GM19397 (cell line): ENCODE data around the gene KIFC1.
"Not testable (repeated sequence)": the region's sequence is repeated elsewhere in the genome, so short reads cannot be mapped to it uniquely, and the experiment has no call there.

Experiments used
- ATAC-seq: cut with Tn5 transposase; IDR thresholded peaks from one replicate; pipeline ENCODE4 v1.9.1; 2021; ENCODE audit warnings: mild to moderate bottlenecking, moderate library complexity; ENCODE audit not compliant: unreplicated experiment

The KIFC1 gene, protein sequence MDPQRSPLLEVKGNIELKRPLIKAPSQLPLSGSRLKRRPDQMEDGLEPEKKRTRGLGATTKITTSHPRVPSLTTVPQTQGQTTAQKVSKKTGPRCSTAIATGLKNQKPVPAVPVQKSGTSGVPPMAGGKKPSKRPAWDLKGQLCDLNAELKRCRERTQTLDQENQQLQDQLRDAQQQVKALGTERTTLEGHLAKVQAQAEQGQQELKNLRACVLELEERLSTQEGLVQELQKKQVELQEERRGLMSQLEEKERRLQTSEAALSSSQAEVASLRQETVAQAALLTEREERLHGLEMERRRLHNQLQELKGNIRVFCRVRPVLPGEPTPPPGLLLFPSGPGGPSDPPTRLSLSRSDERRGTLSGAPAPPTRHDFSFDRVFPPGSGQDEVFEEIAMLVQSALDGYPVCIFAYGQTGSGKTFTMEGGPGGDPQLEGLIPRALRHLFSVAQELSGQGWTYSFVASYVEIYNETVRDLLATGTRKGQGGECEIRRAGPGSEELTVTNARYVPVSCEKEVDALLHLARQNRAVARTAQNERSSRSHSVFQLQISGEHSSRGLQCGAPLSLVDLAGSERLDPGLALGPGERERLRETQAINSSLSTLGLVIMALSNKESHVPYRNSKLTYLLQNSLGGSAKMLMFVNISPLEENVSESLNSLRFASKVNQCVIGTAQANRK

DNA sequence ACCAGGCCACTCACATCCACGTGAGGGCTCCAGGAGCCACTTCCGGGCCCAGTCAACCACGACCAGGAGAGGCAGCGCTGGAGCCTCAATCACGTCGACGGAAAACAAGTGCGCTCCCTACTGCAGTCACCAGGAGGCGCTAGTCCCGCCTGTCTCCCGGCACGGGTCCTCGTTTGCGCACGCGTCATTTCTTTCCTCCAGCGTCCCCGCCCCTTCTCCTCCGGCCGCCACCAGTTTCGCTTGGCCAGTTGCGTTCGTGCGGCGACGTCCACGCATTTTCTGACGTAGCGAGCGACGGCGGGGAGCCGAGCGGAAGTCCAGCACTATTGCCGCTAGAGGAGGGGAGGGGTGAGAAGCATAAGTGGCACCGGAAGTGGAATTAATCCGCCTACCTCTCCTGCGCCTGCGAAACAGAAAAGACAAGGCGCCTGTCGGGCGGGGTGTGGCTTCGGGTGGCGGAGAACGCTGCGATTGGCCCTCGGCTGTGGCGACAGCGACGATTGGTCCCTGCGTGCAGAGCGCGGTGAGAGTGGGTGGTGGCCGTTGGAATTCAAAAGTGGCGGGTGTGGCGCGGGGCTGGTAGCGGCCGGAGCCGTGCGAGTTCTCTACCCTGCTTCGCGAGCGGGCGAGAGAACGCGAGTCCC is at the start of gene KIFC1:
TSS of gene KIFC1 (plus strand) at position 546 of the 644 bp plus-strand sequence. CDS start 163 bp downstream, outside the sequence.
- peak; percentile 91 for ATAC-seq

DNA sequence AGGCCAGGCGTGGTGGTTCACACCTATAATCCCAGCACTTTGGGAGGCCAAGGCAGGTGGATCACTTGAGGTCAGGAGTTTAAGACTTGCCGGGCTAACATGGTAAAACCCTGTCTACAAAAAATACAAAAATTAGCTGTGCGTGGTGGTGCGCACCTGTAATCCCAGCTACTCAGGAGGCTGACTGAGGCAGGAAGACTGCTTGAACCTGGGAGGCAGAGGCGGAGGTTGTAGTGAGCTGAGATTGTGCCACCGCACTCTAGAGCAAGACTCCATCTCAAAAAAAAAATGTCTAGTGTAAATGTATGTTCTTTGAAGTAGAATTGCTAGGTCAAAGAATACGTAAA is 48.0 kb upstream of the KIFC1 start:
- not testable (repeated sequence) for ATAC-seq

DNA sequence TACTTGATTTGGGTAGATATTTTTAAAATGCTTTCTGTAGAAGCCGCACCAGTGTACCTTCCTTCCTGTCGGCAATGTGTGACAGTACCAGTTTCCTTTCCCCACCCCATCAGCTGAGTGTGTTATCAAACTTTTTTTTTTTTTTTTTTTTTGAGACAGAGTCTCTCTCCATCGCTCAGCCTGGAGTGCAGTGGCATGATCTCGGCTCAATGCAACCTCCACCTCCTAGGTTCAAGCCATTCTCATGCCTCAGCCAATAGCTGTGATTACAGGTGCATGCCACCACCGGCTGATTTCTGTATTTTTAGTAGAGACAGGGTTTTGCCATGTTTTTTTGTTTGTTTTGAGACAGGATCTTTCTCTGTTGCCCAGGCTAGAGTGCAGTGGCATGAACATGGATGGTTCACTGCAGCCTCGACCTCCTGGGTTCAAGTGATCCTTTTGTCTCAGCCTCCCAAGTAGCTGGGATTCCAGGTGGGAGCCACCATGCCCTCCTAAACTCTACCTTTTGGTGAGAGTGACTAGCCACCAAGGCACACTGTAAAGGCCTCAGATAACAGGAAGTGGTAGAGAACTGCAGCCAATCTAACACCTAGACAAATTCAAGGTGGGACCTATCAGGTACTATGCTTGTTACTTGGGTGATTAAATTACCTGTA is 47.5 kb upstream of the KIFC1 start:
- ATAC-seq: peak; percentile 57

DNA sequence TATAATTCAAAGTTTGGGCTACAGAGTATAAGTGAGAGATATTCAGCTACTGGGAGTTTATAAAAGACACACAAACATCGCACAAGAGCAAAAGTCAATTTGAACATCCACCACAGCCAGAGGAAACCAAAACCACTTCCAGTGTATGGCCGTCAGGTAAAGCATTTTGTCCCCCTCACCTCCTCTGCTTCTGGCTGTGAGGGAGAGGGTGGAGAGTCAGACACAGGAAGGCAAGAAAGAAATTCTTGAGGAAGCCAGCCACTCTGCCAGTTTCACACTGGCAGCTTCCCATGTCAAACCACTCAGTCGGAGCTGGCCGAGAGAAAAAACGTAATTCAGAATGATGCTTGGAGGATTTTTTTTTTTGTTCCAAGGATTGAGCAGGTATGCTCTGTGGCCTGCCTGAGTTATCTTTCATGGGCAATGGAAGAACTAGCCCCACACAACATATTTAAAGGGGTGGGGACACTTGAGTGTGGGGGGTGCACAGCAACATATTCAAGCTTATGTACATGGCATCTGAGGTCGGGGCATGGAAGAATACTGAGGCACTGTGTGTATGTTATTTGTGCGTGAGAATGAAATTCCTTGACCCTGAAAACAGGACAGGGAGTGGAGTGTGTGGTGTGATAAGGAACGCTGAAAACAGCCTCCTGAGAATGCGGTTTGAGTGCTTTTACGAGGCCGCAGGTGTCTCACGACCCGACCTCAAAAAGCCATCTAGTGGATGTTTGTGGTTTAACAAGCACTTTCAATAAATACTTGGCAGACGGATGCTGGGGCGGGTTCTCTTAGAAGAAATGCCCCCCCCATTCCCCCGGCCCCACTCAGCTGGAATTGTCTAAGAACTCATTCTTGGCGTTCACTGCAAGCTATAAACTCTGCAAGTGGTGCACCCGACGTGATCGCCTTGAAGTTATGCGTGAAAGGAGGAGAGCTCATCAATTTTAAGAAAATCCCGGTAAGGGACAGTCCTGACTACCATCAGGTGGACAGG is 46.6 kb upstream of the KIFC1 start:
- no peak for ATAC-seq

DNA sequence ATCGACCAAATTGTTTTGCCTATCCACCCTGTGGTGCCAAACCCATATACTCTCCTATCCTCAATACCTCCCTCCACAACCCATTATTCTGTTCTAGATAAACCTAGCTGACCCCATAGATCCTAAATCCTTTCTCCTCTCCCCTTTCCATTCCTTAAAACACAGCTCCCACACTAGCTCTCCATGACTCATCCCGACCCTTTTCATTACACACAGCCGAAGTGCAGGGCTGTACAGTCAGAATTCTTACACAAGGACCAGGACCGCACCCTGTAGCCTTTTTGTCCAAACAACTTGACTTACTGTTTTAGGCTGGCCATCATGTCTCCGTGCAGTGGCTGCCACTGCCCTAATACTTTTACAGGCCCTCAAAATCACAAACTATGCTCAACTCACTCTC is 44.7 kb upstream of the KIFC1 start:
- not testable (repeated sequence) for ATAC-seq

DNA sequence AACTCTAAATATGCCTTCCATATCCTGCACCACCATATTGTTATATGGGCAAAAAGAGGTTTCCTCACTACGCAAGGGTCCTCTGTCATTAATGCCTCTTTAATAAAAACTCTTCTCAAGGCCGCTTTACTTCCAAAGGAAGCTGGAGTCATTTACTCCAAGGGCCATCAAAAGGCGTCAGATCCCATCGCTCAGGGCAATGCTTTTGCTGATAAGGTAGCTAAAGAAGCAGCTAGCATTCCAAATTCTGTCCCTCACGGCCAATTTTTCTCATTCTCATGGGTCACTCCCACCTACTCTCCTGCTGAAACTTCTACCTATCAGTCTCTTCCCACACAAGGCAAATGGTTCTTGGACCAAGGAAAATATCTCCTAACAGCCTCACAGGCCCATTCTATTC is 43.8 kb upstream of the KIFC1 start:
- ATAC-seq: no peak

DNA sequence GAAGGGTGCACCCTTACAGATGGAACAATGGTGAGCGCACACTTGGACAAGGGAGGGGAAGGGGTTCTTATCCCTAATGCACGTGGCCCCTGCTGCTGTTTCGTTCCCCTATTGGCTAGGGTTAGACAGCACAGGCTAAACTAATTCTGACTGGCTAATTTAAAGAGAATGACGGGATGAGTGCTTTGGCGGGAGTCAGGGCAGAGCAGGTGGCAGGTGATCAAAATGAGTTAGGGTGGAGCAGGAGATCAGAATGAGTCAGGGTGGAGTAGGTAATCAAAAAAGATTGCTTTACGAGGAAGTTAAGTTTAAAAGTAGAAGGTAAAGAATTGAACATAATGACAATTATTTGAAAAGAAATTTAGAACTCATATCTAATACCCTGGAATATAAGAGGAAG is 35.8 kb upstream of the KIFC1 start:
- not testable (repeated sequence) for ATAC-seq

DNA sequence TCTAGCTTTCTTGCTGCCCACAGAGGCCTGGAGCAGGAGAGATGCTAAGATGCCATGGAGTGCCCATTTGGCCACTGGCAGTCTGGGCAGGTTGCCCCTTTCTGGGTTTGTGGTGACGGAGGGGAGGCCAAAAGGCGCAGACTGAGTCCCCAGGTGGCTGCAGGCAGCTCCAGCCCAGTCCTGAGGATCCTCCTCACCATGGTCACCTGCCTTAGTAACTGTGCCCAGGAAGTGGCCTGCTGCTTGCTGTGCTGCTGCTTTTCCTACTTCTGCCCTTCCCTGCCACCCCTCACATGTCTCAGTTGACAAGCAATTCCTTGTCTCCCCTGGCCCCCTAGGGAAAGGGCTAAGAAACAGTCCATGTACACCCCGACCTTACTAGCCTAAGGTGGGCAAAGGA is 35.3 kb upstream of the KIFC1 start:
- ATAC-seq: no peak

DNA sequence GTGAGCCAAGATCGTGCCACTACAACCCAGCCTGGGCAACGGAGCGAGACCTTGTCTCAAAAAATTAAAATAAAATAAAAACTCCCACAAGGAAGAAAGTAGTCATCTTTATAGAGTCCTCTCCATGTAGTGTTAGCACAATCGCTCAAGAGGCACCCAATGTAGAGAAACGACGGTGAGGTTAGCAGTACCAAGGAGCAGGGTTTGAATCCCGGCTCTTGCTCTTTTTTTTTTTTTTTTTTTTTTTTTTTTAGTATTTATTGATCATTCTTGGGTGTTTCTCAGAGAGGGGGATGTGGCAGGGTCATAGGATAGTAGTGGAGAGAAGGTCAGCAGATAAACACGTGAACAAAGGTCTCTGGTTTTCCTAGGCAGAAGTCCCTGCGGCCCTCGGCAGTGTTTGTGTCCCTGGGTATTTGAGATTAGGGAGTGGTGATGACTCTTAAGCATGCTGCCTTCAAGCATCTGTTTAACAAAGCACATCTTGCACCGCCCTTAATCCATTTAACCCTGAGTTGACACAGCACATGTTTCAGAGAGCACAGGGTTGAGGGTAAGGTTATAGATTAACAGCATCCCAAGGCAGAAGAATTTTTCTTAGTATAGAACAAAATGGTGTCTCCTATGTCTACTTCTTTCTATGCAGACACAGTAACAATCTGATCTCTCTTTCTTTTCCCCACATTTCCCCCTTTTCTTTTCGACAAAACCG is 34.3 kb upstream of the KIFC1 start:
- ATAC-seq: not testable (repeated sequence)

DNA sequence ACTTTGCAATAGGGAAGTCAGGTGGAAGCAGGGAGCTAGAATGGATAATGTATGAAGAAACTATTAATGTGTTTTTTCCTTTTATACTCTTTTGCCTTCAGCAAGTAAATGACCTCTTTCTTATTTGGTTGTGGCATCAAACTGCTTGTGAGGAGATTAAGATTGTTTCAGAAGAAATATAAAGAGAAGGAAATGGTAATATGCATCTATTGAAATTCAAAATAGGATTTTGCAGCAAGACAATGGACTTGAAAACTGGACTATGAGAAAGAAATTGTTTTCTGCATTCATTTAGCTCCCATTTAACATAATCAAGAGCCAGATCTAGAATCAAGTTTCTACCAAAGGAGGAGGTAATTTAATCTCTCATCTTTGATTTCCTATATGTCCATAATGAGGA is 32.3 kb upstream of the KIFC1 start:
- ATAC-seq: no peak

DNA sequence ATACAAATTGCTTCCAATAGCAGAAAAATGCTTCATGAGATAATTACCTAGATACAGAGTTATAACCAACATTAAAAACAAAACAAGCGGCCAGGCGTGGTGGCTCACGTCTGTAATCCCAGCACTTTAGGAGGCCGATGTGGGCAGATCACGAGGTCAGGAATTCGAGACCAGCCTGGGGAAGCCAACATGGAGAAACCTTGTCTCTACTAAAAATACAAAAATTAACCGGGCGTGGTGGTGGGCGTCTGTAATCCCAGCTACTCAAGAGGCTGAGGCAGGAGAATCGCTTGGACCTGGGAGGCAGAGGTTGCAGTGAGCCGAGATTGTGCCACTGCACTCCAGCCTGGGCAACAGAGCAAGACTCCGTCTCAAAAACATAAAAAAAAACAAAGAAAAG is 28.1 kb upstream of the KIFC1 start:
- ATAC-seq: not testable (repeated sequence)

DNA sequence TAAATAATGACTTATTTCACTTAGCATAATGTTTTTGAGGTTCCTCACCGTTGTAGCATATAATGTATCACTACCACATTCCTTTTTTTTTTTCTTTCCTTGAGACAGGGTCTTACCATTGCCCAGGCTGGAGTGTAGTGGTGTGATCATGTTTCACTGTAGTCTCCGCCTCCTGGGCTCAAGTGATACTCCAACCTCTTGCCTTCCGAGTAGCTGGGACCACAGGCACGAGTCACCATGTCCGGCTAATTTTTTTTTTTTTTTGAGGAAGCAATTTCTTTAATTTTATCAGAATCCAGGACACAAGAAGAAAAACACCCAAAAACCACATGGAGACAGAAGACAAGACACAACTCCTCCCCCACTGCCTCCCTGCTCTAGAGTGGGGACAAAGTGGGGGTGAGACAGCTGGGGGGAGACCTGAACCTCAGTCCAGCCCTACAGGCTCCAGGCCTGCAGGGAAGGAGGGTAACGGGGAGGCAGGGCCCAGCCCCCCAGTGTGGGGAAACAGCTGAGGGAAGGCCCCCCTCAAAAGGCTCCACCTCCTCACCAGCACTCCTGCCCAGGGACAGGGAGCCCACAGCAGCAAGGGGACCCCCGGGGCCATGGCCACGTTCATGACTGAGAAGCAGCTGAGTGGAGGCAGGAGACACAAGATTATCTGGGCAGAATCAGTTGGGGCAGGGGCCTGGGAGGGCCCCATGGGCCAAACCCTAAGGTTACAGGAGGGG is 27.0 kb upstream of the KIFC1 start:
- not testable (repeated sequence) for ATAC-seq

DNA sequence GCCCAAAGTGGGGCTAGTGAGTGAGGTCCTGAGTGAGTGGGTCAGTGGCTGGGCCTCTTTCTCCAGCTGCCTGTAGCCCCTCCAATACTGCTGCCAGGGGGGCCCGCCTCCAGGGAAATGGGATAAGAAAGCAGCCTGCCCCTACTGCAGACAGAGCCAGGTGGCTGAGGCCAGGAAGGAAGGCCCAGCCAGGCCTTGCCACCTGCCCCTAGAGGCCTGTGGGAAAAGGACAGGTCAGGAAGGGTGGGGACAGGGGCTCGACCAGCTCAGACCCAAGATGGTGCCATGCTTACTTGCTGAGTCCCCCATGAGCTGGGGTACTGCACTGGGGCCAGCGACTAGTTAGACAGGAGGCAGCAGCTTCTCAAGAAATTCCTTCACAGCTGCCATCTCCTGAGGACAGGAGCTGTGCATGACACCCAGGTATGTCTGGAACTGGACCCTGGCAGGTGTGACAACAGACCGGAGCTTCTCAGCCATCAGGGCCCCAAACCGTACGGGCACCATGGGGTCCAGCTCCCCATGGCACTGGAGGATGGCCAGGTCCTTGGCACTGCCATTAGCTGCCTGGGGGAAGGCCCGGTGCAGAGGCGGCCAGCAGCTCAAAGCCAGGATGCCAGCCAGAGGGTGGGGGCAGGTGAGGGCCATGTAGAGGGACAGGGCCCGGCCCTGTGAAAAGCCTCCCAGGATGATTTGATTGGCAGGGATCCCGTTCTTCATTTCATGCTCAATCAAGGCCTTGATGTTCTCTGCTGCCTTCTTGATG is 26.2 kb upstream of the KIFC1 start:
- ATAC-seq: not testable (repeated sequence)

DNA sequence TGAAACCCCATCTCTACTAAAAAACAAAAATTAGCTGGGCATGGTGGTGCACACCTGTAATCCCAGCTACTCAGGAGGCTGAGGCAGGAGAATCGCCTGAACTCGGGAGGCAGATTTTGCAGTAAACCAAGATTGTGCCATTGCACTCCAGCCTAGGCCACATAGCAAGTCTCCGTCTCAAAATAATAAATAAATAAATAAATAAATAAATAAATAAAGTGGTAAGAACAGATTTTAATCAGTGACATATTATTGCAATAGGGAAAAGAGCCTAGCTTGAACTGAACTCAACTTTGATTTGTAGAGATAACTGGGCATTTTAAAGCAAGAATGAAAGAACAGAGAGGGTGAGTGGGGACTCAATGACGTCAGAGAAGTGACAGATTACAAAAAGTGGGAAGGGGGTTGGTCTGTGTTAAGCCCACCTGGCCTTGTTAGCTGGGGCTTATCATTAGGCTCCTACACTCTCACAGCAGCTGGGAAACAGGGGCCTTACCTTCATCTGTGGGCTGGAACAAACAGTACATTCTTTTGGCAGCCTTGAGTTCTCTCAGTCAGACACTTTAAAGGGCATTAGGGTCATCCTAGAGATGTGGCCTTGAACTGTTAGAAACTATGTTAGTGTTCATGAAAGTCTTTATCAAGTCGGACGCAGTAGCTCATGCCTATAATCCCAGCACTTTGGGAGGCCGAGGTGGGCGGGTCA is 24.5 kb upstream of the KIFC1 start:
- ATAC-seq: no peak

DNA sequence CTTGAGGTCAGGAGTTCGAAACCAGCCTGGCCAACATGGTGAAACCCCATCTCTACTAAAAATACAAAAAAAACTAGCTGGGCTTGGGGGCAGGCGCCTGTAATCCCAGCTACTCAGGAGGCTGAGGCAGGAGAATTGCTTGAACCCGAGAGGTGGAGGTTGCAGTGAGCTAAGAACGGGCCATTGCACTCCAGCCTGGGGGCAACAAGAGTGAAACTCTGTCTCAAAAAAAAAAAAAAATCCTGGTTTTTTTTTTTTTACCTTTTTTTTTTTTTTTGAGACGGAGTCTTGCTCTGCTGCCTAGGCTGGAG is 24.0 kb upstream of the KIFC1 start:
- not testable (repeated sequence) for ATAC-seq

DNA sequence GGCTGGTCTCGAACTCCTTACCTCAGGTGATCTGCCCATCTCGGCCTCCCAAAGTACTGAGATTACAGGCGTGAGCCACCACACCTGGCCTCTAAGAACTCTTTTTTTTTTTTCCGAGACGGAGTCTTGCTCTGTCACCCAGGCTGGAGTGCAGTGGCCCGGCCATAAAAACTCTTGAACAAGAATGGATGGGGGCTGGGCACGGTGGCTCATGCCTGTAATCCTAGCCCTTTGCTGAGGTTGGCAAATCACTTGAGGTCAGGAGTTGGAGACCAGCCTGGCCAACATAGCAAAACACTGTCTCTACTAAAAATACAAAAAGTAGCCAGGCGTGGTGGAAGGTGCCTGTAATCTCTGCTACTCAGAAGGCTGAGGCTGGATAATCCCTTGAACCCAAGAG is 19.7 kb upstream of the KIFC1 start:
- ATAC-seq: not testable (repeated sequence)

DNA sequence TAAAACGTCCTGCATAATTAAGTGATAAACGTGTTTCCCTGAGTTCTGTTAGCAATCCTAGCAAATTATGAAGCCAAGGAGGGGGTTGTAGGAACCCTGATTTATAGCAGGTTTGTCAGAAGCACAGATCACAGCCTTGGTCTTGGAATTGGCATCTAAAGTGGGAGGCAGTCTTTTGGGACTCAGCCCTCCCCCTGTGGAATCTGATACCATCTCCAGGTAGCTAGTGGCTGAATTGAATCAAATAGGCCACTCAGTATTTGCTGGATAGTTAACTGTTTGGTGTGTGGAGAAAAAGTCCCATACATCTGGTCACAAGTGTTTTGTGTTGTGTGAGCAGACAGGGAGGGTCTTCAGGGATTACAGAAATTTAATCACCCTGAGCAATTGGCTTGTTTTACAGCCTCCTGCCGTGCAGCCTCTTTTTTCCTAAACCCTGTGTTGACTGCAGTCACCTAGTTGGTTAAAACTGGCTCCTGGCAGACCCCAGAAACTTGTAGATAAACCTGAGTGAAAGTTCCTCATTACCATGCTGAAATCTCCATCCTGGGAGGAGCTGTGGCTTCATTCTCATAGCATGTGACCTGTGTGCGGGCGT is 19.0 kb upstream of the KIFC1 start:
- ATAC-seq: no peak
